A549 (cell line): ENCODE results near the gene P4HB.

ENCODE experiments used
- CBX2 ChIP-seq: fragments of 200-600 bp; sonication (generic); IDR thresholded peaks from 2 replicates; pipeline ENCODE4 v1.6.1; 2016; ENCODE audit warnings: low read depth, mild to moderate bottlenecking, borderline replicate concordance
- CTCF ChIP-seq: fragments of >200 bp; sonication (Bioruptor Twin); formaldehyde crosslinking; IDR thresholded peaks from 3 replicates; pipeline ENCODE4 v1.5.1; 2016
- EP300 ChIP-seq, 2 experiments: fragments of >200 bp; sonication (Bioruptor Twin); formaldehyde crosslinking; IDR thresholded peaks; 2 replicates in 1 of 2; 3 replicates in 1 of 2; pipeline ENCODE4 v1.6.1; 2016 to 2017
- ESRRA ChIP-seq: fragments of 150-350 bp; IDR thresholded peaks from 2 replicates; pipeline ENCODE4 v1.6.1; 2014; ENCODE audit warnings: mild to moderate bottlenecking, low read length, borderline replicate concordance
- MAFK ChIP-seq: fragments of 450-650 bp; IDR thresholded peaks from 2 replicates; pipeline ENCODE4 v1.6.1; 2014; ENCODE audit not compliant: partially characterized antibody
- MAX ChIP-seq: IDR thresholded peaks from 2 replicates; pipeline ENCODE4 v1.6.1; 2012
- MAZ ChIP-seq: fragments of 150-350 bp; IDR thresholded peaks from 2 replicates; pipeline ENCODE4 v1.6.1; 2014; ENCODE audit warnings: antibody characterized with exemption, low read depth, low read length, borderline replicate concordance
- NPAS2 ChIP-seq: fragments of 250-450 bp; sonication (Bioruptor Pico); IDR thresholded peaks from 2 replicates; pipeline ENCODE4 v1.8.0; 2022; ENCODE audit warnings: mild to moderate bottlenecking, moderate library complexity, borderline replicate concordance
- POLR2A ChIP-seq: IDR thresholded peaks from 2 replicates; pipeline ENCODE4 v1.6.1; 2012; ENCODE audit warnings: mild to moderate bottlenecking, low read length
- RCOR1 ChIP-seq: fragments of 150-350 bp; IDR thresholded peaks from 2 replicates; pipeline ENCODE4 v1.6.1; 2014; ENCODE audit warnings: antibody characterized with exemption, low read length, low read depth
- RFX5 ChIP-seq: fragments of 450-650 bp; IDR thresholded peaks from 2 replicates; pipeline ENCODE4 v1.7.1; 2014; ENCODE audit warnings: antibody characterized with exemption, mild to moderate bottlenecking, moderate library complexity
- RNF2 ChIP-seq: fragments of 200-600 bp; sonication (generic); IDR thresholded peaks from 2 replicates; pipeline ENCODE4 v1.6.1; 2016; ENCODE audit warnings: low read depth, mild to moderate bottlenecking, antibody characterized with exemption, moderate library complexity, borderline replicate concordance
- SREBF2 ChIP-seq: fragments of 450-650 bp; IDR thresholded peaks from 2 replicates; pipeline ENCODE4 v1.6.1; 2014; ENCODE audit warnings: mild to moderate bottlenecking, moderate library complexity

- TF ChIP-seq MAX (no peak), EP300 (IDR thresholded peaks at IDR 0.05) (no peak), CTCF (no peak), POLR2A (no peak), CBX2 (no peak), MAFK (no peak), RCOR1 (no peak), MAZ (no peak), RNF2 (no peak), NPAS2 (no peak), SREBF2 (no peak), ESRRA (no peak), RFX5 (no peak)
Measured at GRCh38 chr17:81807839-81808238, 52.5 kb downstream of the P4HB start.
